ENCODE results near the gene CTDSPL.

CTDSPL gene

GRCh38 chr3:37826502-37826901, 35.2 kb upstream of the CTDSPL start:
- Histone ChIP-seq H3K4me1 (ENCODE audit: control insufficient read depth, insufficient read depth, low read length) (peaks cover 5% of the 10 kb centered on the region), H3K27me3 (ENCODE audit: control insufficient read depth, insufficient read depth, low read length) (no peaks in the 10 kb centered on the region), H3K4me3 (ENCODE audit: low read length) (no peak overlapping the region), H3K9me3 (ENCODE audit: control insufficient read depth, low read length) (no peaks in the 10 kb centered on the region), H3K9ac (ENCODE audit: low read length) (no peak overlapping the region), H3K36me3 (ENCODE audit: control insufficient read depth, insufficient read depth, low read length) (no peaks in the 10 kb centered on the region)

GRCh38 chr3:37826933-37827332, 34.7 kb upstream of the CTDSPL start:
- H3K36me3 ChIP-seq (ENCODE audit: control insufficient read depth, insufficient read depth, low read length), result no peaks in the 10 kb centered on the region
- H3K27me3 ChIP-seq (ENCODE audit: control insufficient read depth, insufficient read depth, low read length), result no peaks in the 10 kb centered on the region
- no peak overlapping the region for H3K4me3 ChIP-seq (ENCODE audit: low read length)
- H3K9ac ChIP-seq (ENCODE audit: low read length), result no peak overlapping the region
- H3K4me1 ChIP-seq (ENCODE audit: control insufficient read depth, insufficient read depth, low read length), result peaks cover 5% of the 10 kb centered on the region
- no peaks in the 10 kb centered on the region for H3K9me3 ChIP-seq (ENCODE audit: control insufficient read depth, low read length)

- no peaks in the 10 kb centered on the region for H3K27me3 ChIP-seq (ENCODE audit: control insufficient read depth, insufficient read depth, low read length)
- peaks cover 4% of the 10 kb centered on the region for H3K4me1 ChIP-seq (ENCODE audit: control insufficient read depth, insufficient read depth, low read length)
- H3K9me3 ChIP-seq (ENCODE audit: control insufficient read depth, low read length), result no peaks in the 10 kb centered on the region
- no peak overlapping the region for H3K4me3 ChIP-seq (ENCODE audit: low read length)
- H3K36me3 ChIP-seq (ENCODE audit: control insufficient read depth, insufficient read depth, low read length), result no peaks in the 10 kb centered on the region
- no peak overlapping the region for H3K9ac ChIP-seq (ENCODE audit: low read length)
Measured at GRCh38 chr3:37832480-37832879, 29.2 kb upstream of the CTDSPL start.

GRCh38 chr3:37833302-37834186, 28.1 kb upstream of the CTDSPL start:
- no peak overlapping the region for H3K9ac ChIP-seq (ENCODE audit: low read length)
- no peaks in the 10 kb centered on the region for H3K9me3 ChIP-seq (ENCODE audit: control insufficient read depth, low read length)
- no peak overlapping the region for H3K4me3 ChIP-seq (ENCODE audit: low read length)
- no peaks in the 10 kb centered on the region for H3K36me3 ChIP-seq (ENCODE audit: control insufficient read depth, insufficient read depth, low read length)
- H3K27me3 ChIP-seq (ENCODE audit: control insufficient read depth, insufficient read depth, low read length), result no peaks in the 10 kb centered on the region
- H3K4me1 ChIP-seq (ENCODE audit: control insufficient read depth, insufficient read depth, low read length), result peaks cover 4% of the 10 kb centered on the region

- no peak overlapping the region for H3K4me3 ChIP-seq (ENCODE audit: low read length)
- no peaks in the 10 kb centered on the region for H3K27me3 ChIP-seq (ENCODE audit: control insufficient read depth, insufficient read depth, low read length)
- no peak overlapping the region for H3K9ac ChIP-seq (ENCODE audit: low read length)
- H3K9me3 ChIP-seq (ENCODE audit: control insufficient read depth, low read length), result no peaks in the 10 kb centered on the region
- H3K4me1 ChIP-seq (ENCODE audit: control insufficient read depth, insufficient read depth, low read length), result peaks cover 4% of the 10 kb centered on the region
- no peaks in the 10 kb centered on the region for H3K36me3 ChIP-seq (ENCODE audit: control insufficient read depth, insufficient read depth, low read length)
Measured at GRCh38 chr3:37836589-37836988, 25.1 kb upstream of the CTDSPL start.

- no peak overlapping the region for H3K4me3 ChIP-seq (ENCODE audit: low read length)
Measured at GRCh38 chr3:37847689-37848088, 14.0 kb upstream of the CTDSPL start.

GRCh38 chr3:37849146-37849923, 12.3 kb upstream of the CTDSPL start:
- no peaks in the 10 kb centered on the region for H3K36me3 ChIP-seq (ENCODE audit: control insufficient read depth, insufficient read depth, low read length)
- H3K27me3 ChIP-seq (ENCODE audit: control insufficient read depth, insufficient read depth, low read length), result no peaks in the 10 kb centered on the region
- H3K4me1 ChIP-seq (ENCODE audit: control insufficient read depth, insufficient read depth, low read length), result peaks cover 11% of the 10 kb centered on the region
- no peak overlapping the region for H3K4me3 ChIP-seq (ENCODE audit: low read length)
- H3K9me3 ChIP-seq (ENCODE audit: control insufficient read depth, low read length), result no peaks in the 10 kb centered on the region
- no peak overlapping the region for H3K9ac ChIP-seq (ENCODE audit: low read length)

More at GRCh38 chr3:37847689-37848088, 14.0 kb upstream of the CTDSPL start:
- no peaks in the 10 kb centered on the region for H3K4me1 ChIP-seq (ENCODE audit: control insufficient read depth, insufficient read depth, low read length)
- H3K27me3 ChIP-seq (ENCODE audit: control insufficient read depth, insufficient read depth, low read length), result no peaks in the 10 kb centered on the region
- no peaks in the 10 kb centered on the region for H3K9me3 ChIP-seq (ENCODE audit: control insufficient read depth, low read length)
- H3K36me3 ChIP-seq (ENCODE audit: control insufficient read depth, insufficient read depth, low read length), result no peaks in the 10 kb centered on the region
- H3K9ac ChIP-seq (ENCODE audit: low read length), result no peak overlapping the region

GRCh38 chr3:37852097-37852496, 9.6 kb upstream of the CTDSPL start:
- H3K9ac ChIP-seq (ENCODE audit: low read length), result no peak overlapping the region
- H3K27me3 ChIP-seq (ENCODE audit: control insufficient read depth, insufficient read depth, low read length), result no peaks in the 10 kb centered on the region
- no peak overlapping the region for H3K4me3 ChIP-seq (ENCODE audit: low read length)
- no peaks in the 10 kb centered on the region for H3K36me3 ChIP-seq (ENCODE audit: control insufficient read depth, insufficient read depth, low read length)
- peaks cover 20% of the 10 kb centered on the region for H3K4me1 ChIP-seq (ENCODE audit: control insufficient read depth, insufficient read depth, low read length)
- H3K9me3 ChIP-seq (ENCODE audit: control insufficient read depth, low read length), result no peaks in the 10 kb centered on the region

GRCh38 chr3:37852771-37853170, 8.9 kb upstream of the CTDSPL start:
- Histone ChIP-seq H3K4me3 (ENCODE audit: low read length) (no peak overlapping the region), H3K9ac (ENCODE audit: low read length) (no peak overlapping the region), H3K36me3 (ENCODE audit: control insufficient read depth, insufficient read depth, low read length) (no peaks in the 10 kb centered on the region), H3K9me3 (ENCODE audit: control insufficient read depth, low read length) (no peaks in the 10 kb centered on the region), H3K4me1 (ENCODE audit: control insufficient read depth, insufficient read depth, low read length) (peaks cover 20% of the 10 kb centered on the region), H3K27me3 (ENCODE audit: control insufficient read depth, insufficient read depth, low read length) (no peaks in the 10 kb centered on the region)

GRCh38 chr3:37853691-37854413, 7.8 kb upstream of the CTDSPL start:
- no peak overlapping the region for H3K4me3 ChIP-seq (ENCODE audit: low read length)
- peaks cover 20% of the 10 kb centered on the region for H3K4me1 ChIP-seq (ENCODE audit: control insufficient read depth, insufficient read depth, low read length)
- peak overlapping the region; percentile 49 for H3K9ac ChIP-seq (ENCODE audit: low read length)
- no peaks in the 10 kb centered on the region for H3K9me3 ChIP-seq (ENCODE audit: control insufficient read depth, low read length)
- H3K27me3 ChIP-seq (ENCODE audit: control insufficient read depth, insufficient read depth, low read length), result no peaks in the 10 kb centered on the region
- H3K36me3 ChIP-seq (ENCODE audit: control insufficient read depth, insufficient read depth, low read length), result no peaks in the 10 kb centered on the region

GRCh38 chr3:37855363-37855970, 6.2 kb upstream of the CTDSPL start:
- Histone ChIP-seq H3K27me3 (ENCODE audit: control insufficient read depth, insufficient read depth, low read length) (no peaks in the 10 kb centered on the region), H3K9me3 (ENCODE audit: control insufficient read depth, low read length) (no peaks in the 10 kb centered on the region), H3K36me3 (ENCODE audit: control insufficient read depth, insufficient read depth, low read length) (no peaks in the 10 kb centered on the region), H3K4me3 (ENCODE audit: low read length) (no peak overlapping the region), H3K4me1 (ENCODE audit: control insufficient read depth, insufficient read depth, low read length) (peaks cover 28% of the 10 kb centered on the region), H3K9ac (ENCODE audit: low read length) (no peak overlapping the region)

Data from mucosa of stomach (tissue), 1 donor.